K562 (cell line): ENCODE data around the gene PRSS8. TPM values are rescaled to one million over a fixed set of nuclear protein-coding genes. Genes with fewer than 3 reads are reported as not detected.

Experiments
- KHSRP ChIP-seq: fragments of 450-650 bp; IDR thresholded peaks from 2 replicates; pipeline ENCODE4 v1.6.1; 2017
- NR2C2 ChIP-seq, 2 experiments: fragments of 200-800 bp in 1 of 2; sonication (Bioruptor generic) in 1 of 2; sonication (generic) in 1 of 2; formaldehyde crosslinking in 1 of 2; IDR thresholded peaks; 2 replicates each; pipeline versions ENCODE4 v1.6.1 to v1.8.0; 2016 to 2022; ENCODE audit warnings: mild to moderate bottlenecking in 1 of 2, missing compliant biosample characterization in 1 of 2, missing genetic modification characterization in 1 of 2, missing genetic modification reagents in 1 of 2
- SAP30 ChIP-seq: fragments of 200-600 bp; sonication (generic); IDR thresholded peaks from 2 replicates; pipeline ENCODE4 v1.6.1; 2012; ENCODE audit warnings: borderline replicate concordance, low read depth, mild to moderate bottlenecking, moderate library complexity, low read length, control low read depth, inconsistent platforms; ENCODE audit not compliant: insufficient read depth, poor library complexity, severe bottlenecking
- SMARCA5 ChIP-seq: fragments of 450-650 bp; IDR thresholded peaks from 2 replicates; pipeline ENCODE4 v1.6.1; 2016
- SRSF3 ChIP-seq: fragments of 200-400 bp; formaldehyde crosslinking; IDR thresholded peaks from 2 replicates; pipeline ENCODE4 v1.6.1; 2016; ENCODE audit warnings: mild to moderate bottlenecking, low read length, moderate library complexity; ENCODE audit not compliant: insufficient read depth
- polyA plus RNA-seq, 8 experiments: library from polyadenylated mRNA; depleted of rRNA in 4 of 8; stranded (reverse) in 5 of 8; unstranded in 3 of 8; fragments of >200 nt; fragmentation: Nextera tagmentation in 2 of 8; fragmentation: Illumina TruSeq in 1 of 8; extraction: Ambion mirVana in 2 of 8; extraction: Trizol in 1 of 8; gene quantifications; 2 replicates each; pipeline versions ENCODE4 v1.2.1 to v1.2.3, GENCODE V29; 2011 to 2014; ENCODE audit warnings: inconsistent platforms in 1 of 8, missing spikeins in 1 of 8
- total RNA-seq, 7 experiments: library from RNA; depleted of rRNA in 6 of 7; stranded (reverse); fragments of >200 nt in 6 of 7; fragmentation: Illumina TruSeq in 2 of 7; extraction: Trizol in 2 of 7; gene quantifications; 2 replicates each; pipeline versions ENCODE4 v1.2.1 to v1.2.3, GENCODE V29; 2011 to 2021; ENCODE audit warnings: low replicate concordance in 1 of 7
- TF ChIP-seq, protein P1 (sequence below): fragments of 450-650 bp; IDR thresholded peaks from 2 replicates; pipeline ENCODE4 v1.6.1; 2016; ENCODE audit warnings: mild to moderate bottlenecking, moderate library complexity
- TF ChIP-seq, protein P2 (sequence below), 2 experiments: fragments of 450-650 bp in 1 of 2; sonication (generic) in 1 of 2; formaldehyde crosslinking; conservative IDR thresholded peaks; 2 replicates each; pipeline versions ENCODE4 v1.4.0 to v1.8.1; 2020 to 2022; ENCODE audit warnings: mild to moderate bottlenecking in 1 of 2, missing genetic modification reagents in 1 of 2
- TF ChIP-seq, protein P3 (sequence below): IDR thresholded peaks from 2 replicates; pipeline ENCODE4 v1.6.1; 2014; ENCODE audit warnings: antibody characterized with exemption
- TF ChIP-seq, protein P4 (sequence below): fragments of 450-650 bp; IDR thresholded peaks from 2 replicates; pipeline ENCODE4 v1.6.1; 2018; ENCODE audit warnings: mild to moderate bottlenecking, low read depth; ENCODE audit not compliant: partially characterized antibody
- TF ChIP-seq, protein P5 (sequence below): fragments of 450-650 bp; formaldehyde crosslinking; IDR thresholded peaks from 2 replicates; pipeline ENCODE4 v1.4.0; 2020; ENCODE audit warnings: mild to moderate bottlenecking, moderate library complexity

The PRSS8 gene
- total and polyA plus RNA-seq, 9 of the 15 experiments (the other 6 are each of a cell fraction or from before 2014, with no cell fraction given): 0.25 to 3.9 (median 1.3) TPM; not detected in 1

DNA sequence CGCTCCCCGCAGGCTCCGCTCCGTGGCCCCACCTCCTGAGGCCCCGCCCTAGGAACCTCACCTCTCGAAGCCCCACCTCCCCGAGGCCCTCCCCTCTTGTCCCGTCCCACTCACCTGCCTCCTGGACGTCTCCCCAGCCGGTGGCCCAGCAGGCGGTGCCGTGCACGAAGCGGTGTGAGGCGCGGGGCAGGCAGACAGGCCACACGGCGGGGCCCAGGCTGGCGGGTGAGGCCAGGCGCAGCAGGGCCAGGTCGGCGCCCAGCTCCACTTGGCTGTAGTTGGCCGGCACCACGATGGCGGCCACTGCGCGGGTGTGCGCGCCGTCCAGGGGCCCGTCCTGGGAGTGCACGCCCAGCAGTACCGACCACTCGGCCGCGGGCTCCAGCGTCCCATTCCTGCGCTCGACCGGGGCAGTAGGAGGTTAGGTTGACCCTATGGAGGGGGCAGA, 12.8 kb upstream of the PRSS8 start (continued):
- TF ChIP-seq, protein P1, sequence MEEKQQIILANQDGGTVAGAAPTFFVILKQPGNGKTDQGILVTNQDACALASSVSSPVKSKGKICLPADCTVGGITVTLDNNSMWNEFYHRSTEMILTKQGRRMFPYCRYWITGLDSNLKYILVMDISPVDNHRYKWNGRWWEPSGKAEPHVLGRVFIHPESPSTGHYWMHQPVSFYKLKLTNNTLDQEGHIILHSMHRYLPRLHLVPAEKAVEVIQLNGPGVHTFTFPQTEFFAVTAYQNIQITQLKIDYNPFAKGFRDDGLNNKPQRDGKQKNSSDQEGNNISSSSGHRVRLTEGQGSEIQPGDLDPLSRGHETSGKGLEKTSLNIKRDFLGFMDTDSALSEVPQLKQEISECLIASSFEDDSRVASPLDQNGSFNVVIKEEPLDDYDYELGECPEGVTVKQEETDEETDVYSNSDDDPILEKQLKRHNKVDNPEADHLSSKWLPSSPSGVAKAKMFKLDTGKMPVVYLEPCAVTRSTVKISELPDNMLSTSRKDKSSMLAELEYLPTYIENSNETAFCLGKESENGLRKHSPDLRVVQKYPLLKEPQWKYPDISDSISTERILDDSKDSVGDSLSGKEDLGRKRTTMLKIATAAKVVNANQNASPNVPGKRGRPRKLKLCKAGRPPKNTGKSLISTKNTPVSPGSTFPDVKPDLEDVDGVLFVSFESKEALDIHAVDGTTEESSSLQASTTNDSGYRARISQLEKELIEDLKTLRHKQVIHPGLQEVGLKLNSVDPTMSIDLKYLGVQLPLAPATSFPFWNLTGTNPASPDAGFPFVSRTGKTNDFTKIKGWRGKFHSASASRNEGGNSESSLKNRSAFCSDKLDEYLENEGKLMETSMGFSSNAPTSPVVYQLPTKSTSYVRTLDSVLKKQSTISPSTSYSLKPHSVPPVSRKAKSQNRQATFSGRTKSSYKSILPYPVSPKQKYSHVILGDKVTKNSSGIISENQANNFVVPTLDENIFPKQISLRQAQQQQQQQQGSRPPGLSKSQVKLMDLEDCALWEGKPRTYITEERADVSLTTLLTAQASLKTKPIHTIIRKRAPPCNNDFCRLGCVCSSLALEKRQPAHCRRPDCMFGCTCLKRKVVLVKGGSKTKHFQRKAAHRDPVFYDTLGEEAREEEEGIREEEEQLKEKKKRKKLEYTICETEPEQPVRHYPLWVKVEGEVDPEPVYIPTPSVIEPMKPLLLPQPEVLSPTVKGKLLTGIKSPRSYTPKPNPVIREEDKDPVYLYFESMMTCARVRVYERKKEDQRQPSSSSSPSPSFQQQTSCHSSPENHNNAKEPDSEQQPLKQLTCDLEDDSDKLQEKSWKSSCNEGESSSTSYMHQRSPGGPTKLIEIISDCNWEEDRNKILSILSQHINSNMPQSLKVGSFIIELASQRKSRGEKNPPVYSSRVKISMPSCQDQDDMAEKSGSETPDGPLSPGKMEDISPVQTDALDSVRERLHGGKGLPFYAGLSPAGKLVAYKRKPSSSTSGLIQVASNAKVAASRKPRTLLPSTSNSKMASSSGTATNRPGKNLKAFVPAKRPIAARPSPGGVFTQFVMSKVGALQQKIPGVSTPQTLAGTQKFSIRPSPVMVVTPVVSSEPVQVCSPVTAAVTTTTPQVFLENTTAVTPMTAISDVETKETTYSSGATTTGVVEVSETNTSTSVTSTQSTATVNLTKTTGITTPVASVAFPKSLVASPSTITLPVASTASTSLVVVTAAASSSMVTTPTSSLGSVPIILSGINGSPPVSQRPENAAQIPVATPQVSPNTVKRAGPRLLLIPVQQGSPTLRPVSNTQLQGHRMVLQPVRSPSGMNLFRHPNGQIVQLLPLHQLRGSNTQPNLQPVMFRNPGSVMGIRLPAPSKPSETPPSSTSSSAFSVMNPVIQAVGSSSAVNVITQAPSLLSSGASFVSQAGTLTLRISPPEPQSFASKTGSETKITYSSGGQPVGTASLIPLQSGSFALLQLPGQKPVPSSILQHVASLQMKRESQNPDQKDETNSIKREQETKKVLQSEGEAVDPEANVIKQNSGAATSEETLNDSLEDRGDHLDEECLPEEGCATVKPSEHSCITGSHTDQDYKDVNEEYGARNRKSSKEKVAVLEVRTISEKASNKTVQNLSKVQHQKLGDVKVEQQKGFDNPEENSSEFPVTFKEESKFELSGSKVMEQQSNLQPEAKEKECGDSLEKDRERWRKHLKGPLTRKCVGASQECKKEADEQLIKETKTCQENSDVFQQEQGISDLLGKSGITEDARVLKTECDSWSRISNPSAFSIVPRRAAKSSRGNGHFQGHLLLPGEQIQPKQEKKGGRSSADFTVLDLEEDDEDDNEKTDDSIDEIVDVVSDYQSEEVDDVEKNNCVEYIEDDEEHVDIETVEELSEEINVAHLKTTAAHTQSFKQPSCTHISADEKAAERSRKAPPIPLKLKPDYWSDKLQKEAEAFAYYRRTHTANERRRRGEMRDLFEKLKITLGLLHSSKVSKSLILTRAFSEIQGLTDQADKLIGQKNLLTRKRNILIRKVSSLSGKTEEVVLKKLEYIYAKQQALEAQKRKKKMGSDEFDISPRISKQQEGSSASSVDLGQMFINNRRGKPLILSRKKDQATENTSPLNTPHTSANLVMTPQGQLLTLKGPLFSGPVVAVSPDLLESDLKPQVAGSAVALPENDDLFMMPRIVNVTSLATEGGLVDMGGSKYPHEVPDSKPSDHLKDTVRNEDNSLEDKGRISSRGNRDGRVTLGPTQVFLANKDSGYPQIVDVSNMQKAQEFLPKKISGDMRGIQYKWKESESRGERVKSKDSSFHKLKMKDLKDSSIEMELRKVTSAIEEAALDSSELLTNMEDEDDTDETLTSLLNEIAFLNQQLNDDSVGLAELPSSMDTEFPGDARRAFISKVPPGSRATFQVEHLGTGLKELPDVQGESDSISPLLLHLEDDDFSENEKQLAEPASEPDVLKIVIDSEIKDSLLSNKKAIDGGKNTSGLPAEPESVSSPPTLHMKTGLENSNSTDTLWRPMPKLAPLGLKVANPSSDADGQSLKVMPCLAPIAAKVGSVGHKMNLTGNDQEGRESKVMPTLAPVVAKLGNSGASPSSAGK: peak; percentile 63
- TF ChIP-seq, protein P2, sequence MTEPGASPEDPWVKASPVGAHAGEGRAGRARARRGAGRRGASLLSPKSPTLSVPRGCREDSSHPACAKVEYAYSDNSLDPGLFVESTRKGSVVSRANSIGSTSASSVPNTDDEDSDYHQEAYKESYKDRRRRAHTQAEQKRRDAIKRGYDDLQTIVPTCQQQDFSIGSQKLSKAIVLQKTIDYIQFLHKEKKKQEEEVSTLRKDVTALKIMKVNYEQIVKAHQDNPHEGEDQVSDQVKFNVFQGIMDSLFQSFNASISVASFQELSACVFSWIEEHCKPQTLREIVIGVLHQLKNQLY (CRISPR knock-in tag; conservative IDR thresholded peaks at IDR 0.05): no peak
- TF ChIP-seq, protein P3, sequence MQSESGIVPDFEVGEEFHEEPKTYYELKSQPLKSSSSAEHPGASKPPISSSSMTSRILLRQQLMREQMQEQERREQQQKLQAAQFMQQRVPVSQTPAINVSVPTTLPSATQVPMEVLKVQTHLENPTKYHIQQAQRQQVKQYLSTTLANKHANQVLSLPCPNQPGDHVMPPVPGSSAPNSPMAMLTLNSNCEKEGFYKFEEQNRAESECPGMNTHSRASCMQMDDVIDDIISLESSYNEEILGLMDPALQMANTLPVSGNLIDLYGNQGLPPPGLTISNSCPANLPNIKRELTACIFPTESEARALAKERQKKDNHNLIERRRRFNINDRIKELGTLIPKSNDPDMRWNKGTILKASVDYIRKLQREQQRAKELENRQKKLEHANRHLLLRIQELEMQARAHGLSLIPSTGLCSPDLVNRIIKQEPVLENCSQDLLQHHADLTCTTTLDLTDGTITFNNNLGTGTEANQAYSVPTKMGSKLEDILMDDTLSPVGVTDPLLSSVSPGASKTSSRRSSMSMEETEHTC: no peak
- TF ChIP-seq, protein P4, sequence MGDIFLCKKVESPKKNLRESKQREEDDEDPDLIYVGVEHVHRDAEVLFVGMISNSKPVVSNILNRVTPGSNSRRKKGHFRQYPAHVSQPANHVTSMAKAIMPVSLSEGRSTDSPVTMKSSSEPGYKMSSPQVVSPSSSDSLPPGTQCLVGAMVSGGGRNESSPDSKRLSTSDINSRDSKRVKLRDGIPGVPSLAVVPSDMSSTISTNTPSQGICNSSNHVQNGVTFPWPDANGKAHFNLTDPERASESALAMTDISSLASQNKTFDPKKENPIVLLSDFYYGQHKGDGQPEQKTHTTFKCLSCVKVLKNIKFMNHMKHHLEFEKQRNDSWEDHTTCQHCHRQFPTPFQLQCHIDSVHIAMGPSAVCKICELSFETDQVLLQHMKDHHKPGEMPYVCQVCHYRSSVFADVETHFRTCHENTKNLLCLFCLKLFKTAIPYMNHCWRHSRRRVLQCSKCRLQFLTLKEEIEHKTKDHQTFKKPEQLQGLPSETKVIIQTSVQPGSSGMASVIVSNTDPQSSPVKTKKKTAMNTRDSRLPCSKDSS: no peak
- TF ChIP-seq SMARCA5 (no peak), NR2C2 (CRISPR knock-in tag; IDR thresholded peaks at IDR 0.05) (no peak), NR2C2 (tag; IDR thresholded peaks at IDR 0.05) (no peak), SAP30 (no peak), SRSF3 (no peak), KHSRP (no peak)
- TF ChIP-seq, protein P5, sequence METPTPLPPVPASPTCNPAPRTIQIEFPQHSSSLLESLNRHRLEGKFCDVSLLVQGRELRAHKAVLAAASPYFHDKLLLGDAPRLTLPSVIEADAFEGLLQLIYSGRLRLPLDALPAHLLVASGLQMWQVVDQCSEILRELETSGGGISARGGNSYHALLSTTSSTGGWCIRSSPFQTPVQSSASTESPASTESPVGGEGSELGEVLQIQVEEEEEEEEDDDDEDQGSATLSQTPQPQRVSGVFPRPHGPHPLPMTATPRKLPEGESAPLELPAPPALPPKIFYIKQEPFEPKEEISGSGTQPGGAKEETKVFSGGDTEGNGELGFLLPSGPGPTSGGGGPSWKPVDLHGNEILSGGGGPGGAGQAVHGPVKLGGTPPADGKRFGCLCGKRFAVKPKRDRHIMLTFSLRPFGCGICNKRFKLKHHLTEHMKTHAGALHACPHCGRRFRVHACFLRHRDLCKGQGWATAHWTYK (CRISPR knock-in tag): no peak
